DOHH2 (cell line): ENCODE data around the gene SLC25A51.

Experiments used
- H3F3A ChIP-seq: fragments of 200-600 bp; sonication (generic), shearing (Covaris generic); 2 replicates; pipeline ENCODE4 v1.6.0; 2016; ENCODE audit warnings: antibody characterized with exemption, mild to moderate bottlenecking; ENCODE audit not compliant: control insufficient read depth, insufficient read depth
- H3K27ac ChIP-seq: fragments of 200-600 bp; sonication (generic); 2 replicates; pipeline ENCODE4 v1.5.1; 2014; ENCODE audit warnings: low read depth, mild to moderate bottlenecking, low read length, moderate library complexity
- H3K27me3 ChIP-seq: fragments of 200-600 bp; sonication (generic); 2 replicates; pipeline ENCODE4 v1.6.1; 2014; ENCODE audit warnings: mild to moderate bottlenecking, low read length, mixed read lengths; ENCODE audit not compliant: control insufficient read depth
- H3K36me3 ChIP-seq: fragments of 200-600 bp; sonication (generic); 2 replicates; pipeline ENCODE4 v1.6.1; 2014; ENCODE audit warnings: mild to moderate bottlenecking, low read length, moderate library complexity, mixed read lengths; ENCODE audit not compliant: control insufficient read depth
- H3K4me1 ChIP-seq: fragments of 200-600 bp; sonication (generic); 2 replicates; pipeline ENCODE4 v1.6.1; 2014; ENCODE audit warnings: mild to moderate bottlenecking, low read length, mixed read lengths; ENCODE audit not compliant: control insufficient read depth
- H3K4me2 ChIP-seq: fragments of 200-600 bp; sonication (generic); 2 replicates; pipeline ENCODE4 v1.6.0; 2014; ENCODE audit warnings: mild to moderate bottlenecking, low read length, moderate library complexity
- H3K4me3 ChIP-seq: fragments of 200-600 bp; sonication (generic); 2 replicates; pipeline ENCODE4 v1.5.1; 2014; ENCODE audit warnings: mild to moderate bottlenecking, low read length, mixed read lengths
- H3K79me2 ChIP-seq: fragments of 200-600 bp; sonication (generic); 2 replicates; pipeline ENCODE4 v1.6.1; 2014; ENCODE audit warnings: mild to moderate bottlenecking, low read length, mixed read lengths; ENCODE audit not compliant: control insufficient read depth
- H3K9me2 ChIP-seq: fragments of 200-600 bp; sonication (generic); replicated peaks from 2 replicates; pipeline ENCODE4 v1.6.1; 2014; ENCODE audit warnings: mild to moderate bottlenecking, low read length, mixed read lengths; ENCODE audit not compliant: control insufficient read depth
- H3K9me3 ChIP-seq: fragments of 200-600 bp; sonication (generic); 2 replicates; pipeline ENCODE4 v1.6.1; 2014; ENCODE audit warnings: antibody characterized with exemption, low read length, mixed read lengths; ENCODE audit not compliant: control insufficient read depth, insufficient read depth
- H4K20me1 ChIP-seq: fragments of 200-600 bp; sonication (generic); 2 replicates; pipeline ENCODE4 v1.6.0; 2014; ENCODE audit warnings: low read depth, mild to moderate bottlenecking, antibody characterized with exemption, low read length, moderate library complexity; ENCODE audit not compliant: control insufficient read depth, insufficient read depth
- EZH2phosphoT487 ChIP-seq: fragments of 200-600 bp; sonication (generic); IDR thresholded peaks from 2 replicates; pipeline ENCODE4 v1.6.1; 2017; ENCODE audit warnings: borderline replicate concordance, mild to moderate bottlenecking, antibody characterized with exemption, low read length, moderate library complexity, mixed read lengths
- TF ChIP-seq, protein P1 (sequence below): fragments of 200-600 bp; sonication (generic); IDR thresholded peaks from one replicate; pipeline ENCODE4 v1.5.1; 2014; ENCODE audit warnings: antibody characterized with exemption, mild to moderate bottlenecking, low read depth, low read length; ENCODE audit not compliant: poor library complexity, severe bottlenecking

Gene SLC25A51

DNA sequence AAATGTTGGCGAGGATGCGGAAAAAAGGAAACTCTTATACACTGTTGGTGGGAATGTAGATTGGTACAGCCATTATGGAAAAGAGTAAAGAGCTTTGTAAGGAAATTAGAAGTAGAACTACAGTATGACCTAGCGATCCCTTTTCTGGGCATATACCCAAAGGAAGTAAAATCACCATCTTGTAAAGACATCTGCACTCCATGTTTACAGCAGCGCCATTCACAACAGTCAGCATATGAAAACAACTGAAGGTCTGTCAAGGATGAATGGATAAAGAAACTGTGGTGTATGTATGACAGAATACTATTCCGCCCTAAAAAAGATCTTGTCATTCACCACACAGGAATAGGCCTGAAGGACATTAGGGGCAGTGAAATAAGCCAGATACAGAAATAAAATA is 27.7 kb upstream of the SLC25A51 start:
- Histone ChIP-seq H3K27ac (no peak overlapping the region), H3F3A (no peaks in the 10 kb centered on the region), H3K27me3 (no peaks in the 10 kb centered on the region), H3K4me3 (no peak overlapping the region), H3K4me2 (no peak overlapping the region), H3K9me2 (no peaks in the 10 kb centered on the region), H3K4me1 (no peaks in the 10 kb centered on the region), H3K79me2 (no peaks in the 10 kb centered on the region), H4K20me1 (no peaks in the 10 kb centered on the region), H3K36me3 (no peaks in the 10 kb centered on the region), H3K9me3 (no peaks in the 10 kb centered on the region)
- no peak for TF ChIP-seq EZH2phosphoT487

DNA sequence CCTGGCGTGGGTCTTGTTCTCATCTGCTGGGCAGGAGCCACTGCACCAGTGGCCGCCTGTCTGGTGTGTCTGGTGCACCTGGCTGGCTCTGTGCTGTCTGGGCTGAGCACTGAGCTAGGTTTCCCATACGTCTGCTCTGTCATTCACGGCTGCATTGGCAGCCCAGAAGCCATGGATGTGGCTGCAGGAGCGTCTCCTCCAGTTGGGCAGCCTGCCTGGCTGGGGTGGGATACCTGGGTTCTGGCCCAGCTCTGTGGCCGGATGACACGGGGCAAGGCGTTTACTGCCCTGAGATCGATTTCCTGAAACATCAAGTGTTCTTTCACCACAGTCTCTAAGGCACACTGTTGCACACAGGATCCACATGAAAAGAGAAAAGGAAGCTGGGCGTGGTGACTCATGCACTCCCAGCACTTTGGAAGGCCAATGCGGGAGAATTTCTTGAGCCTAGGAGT is 25.5 kb upstream of the SLC25A51 start:
- no peak overlapping the region for H3K27ac ChIP-seq
- no peaks in the 10 kb centered on the region for H3K36me3 ChIP-seq
- no peaks in the 10 kb centered on the region for H3K27me3 ChIP-seq

DNA sequence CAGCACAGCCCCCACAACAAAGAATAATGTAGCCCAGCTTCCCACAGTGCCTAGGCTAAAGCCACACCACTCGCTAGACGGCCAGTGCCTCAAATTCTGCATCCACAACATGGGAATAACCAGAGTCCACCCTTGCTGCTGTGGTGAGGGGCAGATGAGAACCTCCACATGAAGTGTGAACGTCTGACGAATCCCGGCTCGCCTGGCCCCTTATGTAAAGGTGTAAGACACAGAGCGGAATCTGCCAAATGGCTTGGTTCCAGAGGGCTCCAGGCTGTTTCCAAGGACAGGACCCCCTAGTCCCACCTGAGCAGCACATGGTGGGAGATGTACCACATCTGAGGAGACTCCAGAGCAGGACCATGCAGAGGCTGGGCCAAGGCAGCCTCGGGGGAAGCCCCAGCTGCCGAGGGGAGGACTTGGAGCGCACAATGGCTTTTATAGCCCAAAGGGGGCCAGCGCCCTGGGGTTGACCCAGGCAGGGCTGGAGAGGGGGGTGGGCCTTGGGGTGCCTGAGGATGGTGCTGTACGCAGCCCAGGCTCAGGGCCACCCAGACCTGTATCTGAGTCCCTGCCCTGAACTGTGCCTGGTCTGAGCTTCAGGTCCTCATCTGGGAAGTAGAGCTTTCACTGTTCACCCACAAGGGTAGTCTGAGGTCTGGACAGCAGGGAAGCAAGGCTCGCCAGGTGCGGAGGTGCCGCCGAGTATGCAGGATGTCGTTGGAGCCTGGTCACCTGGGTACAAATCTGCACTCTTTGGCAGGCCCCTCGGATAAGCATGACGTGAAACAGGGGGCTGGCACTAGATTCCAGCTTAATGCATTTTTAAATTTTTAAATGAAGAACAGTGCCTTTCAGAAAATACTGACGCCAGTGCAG is 24.9 kb upstream of the SLC25A51 start:
- Histone ChIP-seq H3K27me3 (no peaks in the 10 kb centered on the region), H3K4me3 (no peak overlapping the region), H3K9me2 (no peaks in the 10 kb centered on the region), H4K20me1 (no peaks in the 10 kb centered on the region), H3K79me2 (no peaks in the 10 kb centered on the region), H3K27ac (no peak overlapping the region), H3K9me3 (no peaks in the 10 kb centered on the region), H3K36me3 (no peaks in the 10 kb centered on the region), H3K4me2 (no peak overlapping the region), H3K4me1 (no peaks in the 10 kb centered on the region), H3F3A (no peaks in the 10 kb centered on the region)
- TF ChIP-seq EZH2phosphoT487, result no peak

More for the DNA sequence above, 25.5 kb upstream of the SLC25A51 start:
- Histone ChIP-seq H3K4me3 (no peak overlapping the region), H4K20me1 (no peaks in the 10 kb centered on the region), H3K9me3 (no peaks in the 10 kb centered on the region), H3K79me2 (no peaks in the 10 kb centered on the region), H3K9me2 (no peaks in the 10 kb centered on the region), H3F3A (no peaks in the 10 kb centered on the region), H3K4me2 (no peak overlapping the region), H3K4me1 (no peaks in the 10 kb centered on the region)
- TF ChIP-seq, protein P1, sequence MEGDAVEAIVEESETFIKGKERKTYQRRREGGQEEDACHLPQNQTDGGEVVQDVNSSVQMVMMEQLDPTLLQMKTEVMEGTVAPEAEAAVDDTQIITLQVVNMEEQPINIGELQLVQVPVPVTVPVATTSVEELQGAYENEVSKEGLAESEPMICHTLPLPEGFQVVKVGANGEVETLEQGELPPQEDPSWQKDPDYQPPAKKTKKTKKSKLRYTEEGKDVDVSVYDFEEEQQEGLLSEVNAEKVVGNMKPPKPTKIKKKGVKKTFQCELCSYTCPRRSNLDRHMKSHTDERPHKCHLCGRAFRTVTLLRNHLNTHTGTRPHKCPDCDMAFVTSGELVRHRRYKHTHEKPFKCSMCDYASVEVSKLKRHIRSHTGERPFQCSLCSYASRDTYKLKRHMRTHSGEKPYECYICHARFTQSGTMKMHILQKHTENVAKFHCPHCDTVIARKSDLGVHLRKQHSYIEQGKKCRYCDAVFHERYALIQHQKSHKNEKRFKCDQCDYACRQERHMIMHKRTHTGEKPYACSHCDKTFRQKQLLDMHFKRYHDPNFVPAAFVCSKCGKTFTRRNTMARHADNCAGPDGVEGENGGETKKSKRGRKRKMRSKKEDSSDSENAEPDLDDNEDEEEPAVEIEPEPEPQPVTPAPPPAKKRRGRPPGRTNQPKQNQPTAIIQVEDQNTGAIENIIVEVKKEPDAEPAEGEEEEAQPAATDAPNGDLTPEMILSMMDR, result no peak
- TF ChIP-seq EZH2phosphoT487, result no peak

DNA sequence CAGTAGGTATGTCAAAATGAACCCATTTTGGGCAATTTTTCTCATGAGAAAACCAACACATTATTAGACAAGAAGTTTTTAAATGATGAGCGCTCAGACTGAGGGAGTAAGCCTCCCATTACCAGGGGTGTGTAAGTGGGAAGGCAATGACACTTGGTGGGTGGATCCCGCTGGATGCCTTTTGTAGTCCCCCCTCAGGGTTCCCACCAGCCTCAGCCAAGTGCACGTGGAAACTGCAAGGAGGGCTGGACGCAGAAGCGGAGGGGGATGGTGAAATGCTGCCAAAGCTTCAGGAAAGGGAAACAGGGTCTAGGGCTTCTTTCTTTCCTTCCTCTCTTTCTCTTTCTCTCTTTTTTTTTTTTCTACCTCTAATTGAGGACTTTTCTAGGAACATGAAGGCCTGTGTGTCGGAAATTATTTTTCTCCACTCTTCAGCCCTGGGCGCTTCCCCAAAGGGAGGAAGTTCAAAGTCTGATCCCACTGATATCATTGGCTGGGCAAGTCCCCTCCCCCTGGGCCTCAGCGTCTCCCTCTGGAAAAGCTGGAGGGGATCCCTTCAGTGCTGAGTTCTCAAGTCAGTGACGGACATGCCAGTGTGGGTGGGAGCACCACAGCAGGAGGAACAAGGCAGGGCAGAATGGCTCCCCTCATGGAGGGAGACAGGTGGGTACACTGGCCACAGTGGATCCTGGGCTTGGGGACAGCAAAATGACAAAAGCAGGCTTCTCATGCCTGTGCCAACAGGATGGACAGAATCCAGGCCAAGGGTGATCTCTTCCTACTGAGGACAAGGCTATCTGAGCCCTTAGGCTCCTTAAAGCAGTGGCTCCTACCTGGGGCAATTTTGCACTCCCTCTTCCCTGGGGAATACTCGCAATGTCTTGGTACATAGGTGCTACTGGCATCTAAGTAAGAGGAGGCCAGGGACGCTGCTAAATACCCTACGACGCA is 23.9 kb upstream of the SLC25A51 start:
- no peaks in the 10 kb centered on the region for H3K9me3 ChIP-seq
- H3K4me3 ChIP-seq, result no peak overlapping the region
- no peak overlapping the region for H3K27ac ChIP-seq
- H3K79me2 ChIP-seq, result no peaks in the 10 kb centered on the region
- no peaks in the 10 kb centered on the region for H3K36me3 ChIP-seq
- H3F3A ChIP-seq, result no peaks in the 10 kb centered on the region
- H3K4me1 ChIP-seq, result no peaks in the 10 kb centered on the region
- H3K9me2 ChIP-seq, result no peaks in the 10 kb centered on the region
- no peak overlapping the region for H3K4me2 ChIP-seq
- no peak for TF ChIP-seq EZH2phosphoT487
- TF ChIP-seq, protein P1, result no peak
- H3K27me3 ChIP-seq, result no peaks in the 10 kb centered on the region
- no peaks in the 10 kb centered on the region for H4K20me1 ChIP-seq
